Raji (cell line): Measurements from ENCODE around the gene HAPLN2.

Experiments
- POLR2A ChIP-seq: IDR thresholded peaks from 2 replicates; pipeline ENCODE4 v1.6.1; 2011; ENCODE audit warnings: low read depth, low read length, control low read depth; ENCODE audit not compliant: insufficient read depth

Gene HAPLN2

GRCh38 chr1:156645666-156646065 is 26.5 kb downstream of the HAPLN2 start:
- TF ChIP-seq POLR2A: no peak

GRCh38 chr1:156646738-156647211 is 27.6 kb downstream of the HAPLN2 start:
- no peak for TF ChIP-seq POLR2A

- TF ChIP-seq POLR2A: no peak
Observed at GRCh38 chr1:156647351-156647750, 28.1 kb downstream of the HAPLN2 start.

- no peak for TF ChIP-seq POLR2A
Observed at GRCh38 chr1:156648496-156648895, 29.3 kb downstream of the HAPLN2 start.

- no peak for TF ChIP-seq POLR2A
Observed at GRCh38 chr1:156648951-156649350, 29.7 kb downstream of the HAPLN2 start.

- no peak for TF ChIP-seq POLR2A
Observed at GRCh38 chr1:156652131-156652991, 33.1 kb downstream of the HAPLN2 start.

- TF ChIP-seq POLR2A: no peak
Observed at GRCh38 chr1:156652992-156653355, 33.8 kb downstream of the HAPLN2 start.

- no peak for TF ChIP-seq POLR2A
Observed at GRCh38 chr1:156654700-156655099, 35.5 kb downstream of the HAPLN2 start.

- no peak for TF ChIP-seq POLR2A
Observed at GRCh38 chr1:156655151-156655903, 36.1 kb downstream of the HAPLN2 start.

- no peak for TF ChIP-seq POLR2A
Observed at GRCh38 chr1:156655904-156656516, 36.8 kb downstream of the HAPLN2 start.

- TF ChIP-seq POLR2A: no peak
Observed at GRCh38 chr1:156656806-156657740, 37.9 kb downstream of the HAPLN2 start.

GRCh38 chr1:156657741-156658319 is 38.6 kb downstream of the HAPLN2 start:
- no peak for TF ChIP-seq POLR2A

GRCh38 chr1:156658496-156658895 is 39.3 kb downstream of the HAPLN2 start:
- TF ChIP-seq POLR2A: no peak

GRCh38 chr1:156658945-156659574 is 39.8 kb downstream of the HAPLN2 start:
- no peak for TF ChIP-seq POLR2A
